ENCODE measurements around the gene XXYLT1.

XXYLT1 gene

GRCh38 chr3:195072916-195073564 lies 197.9 kb downstream of the XXYLT1 start:
- no peak for DNase-seq

GRCh38 chr3:195071916-195072820 lies 198.8 kb downstream of the XXYLT1 start:
- no peak for DNase-seq

- no peak for DNase-seq
These were observed 199.8 kb downstream of the XXYLT1 start for GRCh38 chr3:195071011-195071728.

- no peak for DNase-seq
These were observed 200.6 kb downstream of the XXYLT1 start for GRCh38 chr3:195070336-195070735.

GRCh38 chr3:195069501-195070251 lies 201.3 kb downstream of the XXYLT1 start:
- no peak for DNase-seq

- DNase-seq: no peak
These were observed 202.6 kb downstream of the XXYLT1 start for GRCh38 chr3:195068084-195069080.

GRCh38 chr3:195066441-195066841 lies 204.5 kb downstream of the XXYLT1 start:
- no peak for DNase-seq

GRCh38 chr3:195065864-195066185 lies 205.1 kb downstream of the XXYLT1 start:
- no peak for DNase-seq

GRCh38 chr3:195065142-195065863 lies 205.7 kb downstream of the XXYLT1 start:
- no peak for DNase-seq

GRCh38 chr3:195064300-195064931 lies 206.5 kb downstream of the XXYLT1 start:
- no peak for DNase-seq

- DNase-seq: no peak
These were observed 207.3 kb downstream of the XXYLT1 start for GRCh38 chr3:195063581-195064193.

- no peak for DNase-seq
These were observed 208.0 kb downstream of the XXYLT1 start for GRCh38 chr3:195062866-195063540.

GRCh38 chr3:195061756-195062655 lies 209.0 kb downstream of the XXYLT1 start:
- DNase-seq: no peak

GRCh38 chr3:195060531-195061291 lies 210.2 kb downstream of the XXYLT1 start:
- DNase-seq: no peak

GRCh38 chr3:195060217-195060481 lies 210.8 kb downstream of the XXYLT1 start:
- DNase-seq: no peak

GRCh38 chr3:195059471-195060216 lies 211.3 kb downstream of the XXYLT1 start:
- no peak for DNase-seq

GRCh38 chr3:195059006-195059350 lies 212.0 kb downstream of the XXYLT1 start:
- no peak for DNase-seq
